ENCODE measurements around the gene PTAFR.

DNA sequence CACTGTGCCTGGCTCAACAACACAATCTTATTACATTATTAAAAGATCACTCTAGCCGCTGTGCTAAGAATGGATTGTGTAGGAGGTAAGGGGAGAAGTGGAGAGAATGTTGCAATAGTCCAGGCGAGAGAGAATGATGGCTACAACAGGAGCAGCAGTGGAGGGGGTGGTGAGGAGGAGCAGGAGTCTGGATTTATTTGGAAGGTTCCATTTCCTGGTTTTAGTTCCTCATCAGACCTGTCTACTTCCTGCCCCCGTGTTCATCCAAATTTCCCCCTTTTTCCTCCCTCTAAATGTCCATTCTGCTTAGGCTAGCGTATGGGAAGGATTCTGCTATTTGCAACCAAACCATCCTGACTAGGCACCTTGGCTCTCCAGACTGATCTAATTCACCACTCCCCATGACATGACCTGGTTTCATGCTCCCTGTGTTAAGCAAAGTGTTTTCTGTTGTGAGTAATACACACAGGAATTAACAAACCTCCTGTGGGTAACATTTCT lies 53.0 kb downstream of the PTAFR start:
- TF ChIP-seq, protein P1, sequence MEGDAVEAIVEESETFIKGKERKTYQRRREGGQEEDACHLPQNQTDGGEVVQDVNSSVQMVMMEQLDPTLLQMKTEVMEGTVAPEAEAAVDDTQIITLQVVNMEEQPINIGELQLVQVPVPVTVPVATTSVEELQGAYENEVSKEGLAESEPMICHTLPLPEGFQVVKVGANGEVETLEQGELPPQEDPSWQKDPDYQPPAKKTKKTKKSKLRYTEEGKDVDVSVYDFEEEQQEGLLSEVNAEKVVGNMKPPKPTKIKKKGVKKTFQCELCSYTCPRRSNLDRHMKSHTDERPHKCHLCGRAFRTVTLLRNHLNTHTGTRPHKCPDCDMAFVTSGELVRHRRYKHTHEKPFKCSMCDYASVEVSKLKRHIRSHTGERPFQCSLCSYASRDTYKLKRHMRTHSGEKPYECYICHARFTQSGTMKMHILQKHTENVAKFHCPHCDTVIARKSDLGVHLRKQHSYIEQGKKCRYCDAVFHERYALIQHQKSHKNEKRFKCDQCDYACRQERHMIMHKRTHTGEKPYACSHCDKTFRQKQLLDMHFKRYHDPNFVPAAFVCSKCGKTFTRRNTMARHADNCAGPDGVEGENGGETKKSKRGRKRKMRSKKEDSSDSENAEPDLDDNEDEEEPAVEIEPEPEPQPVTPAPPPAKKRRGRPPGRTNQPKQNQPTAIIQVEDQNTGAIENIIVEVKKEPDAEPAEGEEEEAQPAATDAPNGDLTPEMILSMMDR (IDR thresholded peaks at IDR 0.05; ENCODE audit: insufficient read depth, low read length): no peak
- no peak for TF ChIP-seq POLR2AphosphoS5 (IDR thresholded peaks at IDR 0.05; ENCODE audit: low read depth)
- TF ChIP-seq, protein P2, sequence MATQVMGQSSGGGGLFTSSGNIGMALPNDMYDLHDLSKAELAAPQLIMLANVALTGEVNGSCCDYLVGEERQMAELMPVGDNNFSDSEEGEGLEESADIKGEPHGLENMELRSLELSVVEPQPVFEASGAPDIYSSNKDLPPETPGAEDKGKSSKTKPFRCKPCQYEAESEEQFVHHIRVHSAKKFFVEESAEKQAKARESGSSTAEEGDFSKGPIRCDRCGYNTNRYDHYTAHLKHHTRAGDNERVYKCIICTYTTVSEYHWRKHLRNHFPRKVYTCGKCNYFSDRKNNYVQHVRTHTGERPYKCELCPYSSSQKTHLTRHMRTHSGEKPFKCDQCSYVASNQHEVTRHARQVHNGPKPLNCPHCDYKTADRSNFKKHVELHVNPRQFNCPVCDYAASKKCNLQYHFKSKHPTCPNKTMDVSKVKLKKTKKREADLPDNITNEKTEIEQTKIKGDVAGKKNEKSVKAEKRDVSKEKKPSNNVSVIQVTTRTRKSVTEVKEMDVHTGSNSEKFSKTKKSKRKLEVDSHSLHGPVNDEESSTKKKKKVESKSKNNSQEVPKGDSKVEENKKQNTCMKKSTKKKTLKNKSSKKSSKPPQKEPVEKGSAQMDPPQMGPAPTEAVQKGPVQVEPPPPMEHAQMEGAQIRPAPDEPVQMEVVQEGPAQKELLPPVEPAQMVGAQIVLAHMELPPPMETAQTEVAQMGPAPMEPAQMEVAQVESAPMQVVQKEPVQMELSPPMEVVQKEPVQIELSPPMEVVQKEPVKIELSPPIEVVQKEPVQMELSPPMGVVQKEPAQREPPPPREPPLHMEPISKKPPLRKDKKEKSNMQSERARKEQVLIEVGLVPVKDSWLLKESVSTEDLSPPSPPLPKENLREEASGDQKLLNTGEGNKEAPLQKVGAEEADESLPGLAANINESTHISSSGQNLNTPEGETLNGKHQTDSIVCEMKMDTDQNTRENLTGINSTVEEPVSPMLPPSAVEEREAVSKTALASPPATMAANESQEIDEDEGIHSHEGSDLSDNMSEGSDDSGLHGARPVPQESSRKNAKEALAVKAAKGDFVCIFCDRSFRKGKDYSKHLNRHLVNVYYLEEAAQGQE (IDR thresholded peaks at IDR 0.05; ENCODE audit: insufficient replicate concordance, low read depth): no peak
- no peak for TF ChIP-seq GABPA (IDR thresholded peaks at IDR 0.05; ENCODE audit: low read depth)
